ENCODE data around the gene COL1A2. TPM values are rescaled to one million over a fixed set of nuclear protein-coding genes. Genes with fewer than 3 reads are reported as not detected.

The COL1A2 gene
- total and polyA plus RNA-seq, 2 of the 8 experiments (the other 6 are each of a cell fraction or from before 2014, with no cell fraction given): 45.2 to 87.2 TPM

DNA sequence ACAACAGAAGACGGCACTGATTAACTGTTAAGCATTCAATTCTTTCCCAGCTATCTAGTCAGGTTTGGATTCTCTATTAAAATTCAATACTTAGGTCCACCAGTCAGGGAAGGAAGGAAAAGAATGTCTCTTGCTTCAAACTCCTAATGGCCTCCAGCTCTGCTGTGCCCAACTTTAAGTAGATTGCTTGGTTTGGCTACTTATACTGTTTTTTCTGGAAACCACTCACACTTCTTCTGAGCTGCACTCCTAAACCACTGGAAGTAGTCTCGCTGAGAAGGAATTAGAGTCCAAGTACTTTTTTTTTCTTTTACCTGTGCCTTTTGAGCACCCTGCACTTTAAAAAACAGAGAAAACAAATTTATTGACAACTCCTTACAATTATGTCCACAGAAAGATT lies 26.7 kb upstream of the COL1A2 start:
- TF ChIP-seq, protein P1, sequence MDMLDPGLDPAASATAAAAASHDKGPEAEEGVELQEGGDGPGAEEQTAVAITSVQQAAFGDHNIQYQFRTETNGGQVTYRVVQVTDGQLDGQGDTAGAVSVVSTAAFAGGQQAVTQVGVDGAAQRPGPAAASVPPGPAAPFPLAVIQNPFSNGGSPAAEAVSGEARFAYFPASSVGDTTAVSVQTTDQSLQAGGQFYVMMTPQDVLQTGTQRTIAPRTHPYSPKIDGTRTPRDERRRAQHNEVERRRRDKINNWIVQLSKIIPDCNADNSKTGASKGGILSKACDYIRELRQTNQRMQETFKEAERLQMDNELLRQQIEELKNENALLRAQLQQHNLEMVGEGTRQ (IDR thresholded peaks at IDR 0.05; ENCODE audit: low read length): no peak
- no peaks in the 10 kb centered on the region for H3K4me1 ChIP-seq (replicated peaks in 1 of 4; ENCODE audit: control insufficient read depth in 3 of 4, insufficient read depth in 4 of 4, low read length in 3 of 4)
- DNase-seq (ENCODE audit: low read depth in 1 of 2, low spot score in 2 of 2) (no peak), FAIRE-seq (no peak)
- no peak overlapping the region for H2BK120ac ChIP-seq (replicated peaks; ENCODE audit: low read depth, low read length)
- H4K20me1 ChIP-seq (replicated peaks in 1 of 2; ENCODE audit: control insufficient read depth in 1 of 2, insufficient read depth in 2 of 2, low read length in 2 of 2): no peaks in the 10 kb centered on the region
- no peaks in the 10 kb centered on the region for H3K79me2 ChIP-seq (ENCODE audit: control insufficient read depth in 1 of 2, insufficient read depth in 2 of 2, low read length in 2 of 2)
- H3K27ac ChIP-seq (ENCODE audit: low read depth, low read length): no peak overlapping the region
- no peaks in the 10 kb centered on the region for H3K23me2 ChIP-seq (ENCODE audit: low read depth, low read length)
- no peak overlapping the region for H2BK5ac ChIP-seq (ENCODE audit: low read depth, low read length)
- no peak overlapping the region for H3K9ac ChIP-seq (replicated peaks in 1 of 4; ENCODE audit: extremely low read depth in 1 of 4, low read depth in 3 of 4, low read length in 3 of 4)
- no peaks in the 10 kb centered on the region for H3K9me3 ChIP-seq (ENCODE audit: insufficient read depth in 2 of 2, low read depth in 1 of 2, low read length in 1 of 2)
- H3K79me1 ChIP-seq (ENCODE audit: low read depth, low read length): no peaks in the 10 kb centered on the region
- H3K18ac ChIP-seq (ENCODE audit: extremely low read depth, low read length): no peak overlapping the region
- H2BK15ac ChIP-seq (ENCODE audit: low read length): no peak overlapping the region
- no peak overlapping the region for H3K4me2 ChIP-seq (ENCODE audit: insufficient read depth in 1 of 2, low read depth in 2 of 2, low read length in 2 of 2)
- H4K8ac ChIP-seq (ENCODE audit: extremely low read depth, insufficient read depth, low read length): no peak overlapping the region
- H3K23ac ChIP-seq (ENCODE audit: insufficient read length): no peak overlapping the region
- 91% methylated on average over 2 of the region's 2 CpGs; no CpG with 5 or more reads in 1 of the 2 experiments for WGBS, 2 experiments (ENCODE audit: extremely low coverage in 1 of 2, insufficient coverage in 1 of 2, insufficient read length in 1 of 2, insufficient replicate concordance in 2 of 2, low coverage in 1 of 2, low lambda C conversion rate in 2 of 2, missing lambda C conversion rate in 1 of 2)
- no peak overlapping the region for H2AFZ ChIP-seq (ENCODE audit: low read length)
- H2BK20ac ChIP-seq (ENCODE audit: low read length): no peak overlapping the region
- CTCF ChIA-PET (ENCODE audit: partially characterized antibody): interaction anchor here (0.6 to 2.0 kb wide), 5 partner anchors 14 to 1473 kb away, joined by 3 to 9 read pairs (median 3); partner anchors contain the start of gene COL1A2
- H3K36me3 ChIP-seq (ENCODE audit: control insufficient read depth in 2 of 4, insufficient read depth in 4 of 4, low read length in 3 of 4): no peaks in the 10 kb centered on the region; a peak in 1 of 8 replicates
- no peak overlapping the region for H3K4ac ChIP-seq (replicated peaks; ENCODE audit: insufficient read length, low read depth, low read length)
- H4K91ac ChIP-seq (replicated peaks; ENCODE audit: insufficient read length, low read length): no peak overlapping the region
- H3K56ac ChIP-seq (replicated peaks; ENCODE audit: insufficient read length, low read depth, low read length): no peak overlapping the region
- H3K27me3 ChIP-seq (replicated peaks in 1 of 4; ENCODE audit: control insufficient read depth in 3 of 4, extremely low read depth in 1 of 4, insufficient read depth in 3 of 4, low read length in 3 of 4): no peaks in the 10 kb centered on the region
- no peak overlapping the region for H2BK12ac ChIP-seq (ENCODE audit: low read depth, low read length)
- H2AK5ac ChIP-seq (ENCODE audit: low read depth, low read length): no peak overlapping the region
- no peak overlapping the region for H4K5ac ChIP-seq (ENCODE audit: insufficient read length, low read depth, low read length)
- no peak overlapping the region for H3K14ac ChIP-seq (ENCODE audit: insufficient read length)
- POLR2A ChIA-PET (ENCODE audit: partially characterized antibody): no interaction called here
- H3K4me3 ChIP-seq (ENCODE audit: extremely low read depth in 1 of 4, insufficient read depth in 2 of 4, low read depth in 3 of 4, low read length in 4 of 4): no peak overlapping the region
